GM23338 (cell line): ENCODE measurements around the gene SAMD11. TPM values are rescaled to one million over a fixed set of nuclear protein-coding genes. Genes with fewer than 3 reads are reported as not detected.

Experiments used
- CREB1 ChIP-seq: fragments of 250-450 bp; sonication (Bioruptor Pico); IDR thresholded peaks from 2 replicates; pipeline ENCODE4 v1.5.0; 2020; ENCODE audit warnings: low read depth, mild to moderate bottlenecking, moderate library complexity
- ETS1 ChIP-seq: IDR thresholded peaks from 2 replicates; pipeline ENCODE4 v1.6.1; 2016; ENCODE audit warnings: antibody characterized with exemption
- NANOG ChIP-seq: IDR thresholded peaks from 2 replicates; pipeline ENCODE4 v1.6.1; 2016; ENCODE audit warnings: antibody characterized with exemption, borderline replicate concordance
- POLR2AphosphoS5 ChIP-seq: IDR thresholded peaks from 2 replicates; pipeline ENCODE4 v1.6.1; 2016; ENCODE audit warnings: antibody characterized with exemption, low read depth
- ZNF331 ChIP-seq: fragments of 250-450 bp; sonication (Bioruptor Pico); IDR thresholded peaks from 2 replicates; pipeline ENCODE4 v1.5.0; 2020; ENCODE audit warnings: low read depth, mild to moderate bottlenecking, moderate library complexity
- polyA plus RNA-seq: library from polyadenylated mRNA; unstranded; fragments of >200 nt; fragmentation: Nextera tagmentation; extraction: Ambion mirVana; gene quantifications from 2 replicates; pipeline ENCODE4 v1.2.1, GENCODE V29; 2016
- total RNA-seq: library from RNA; depleted of rRNA; stranded (reverse); fragments of >200 nt; shearing (Covaris generic); gene quantifications from 2 replicates; pipeline ENCODE4 v1.2.3, GENCODE V29; 2014
- TF ChIP-seq, protein P1 (sequence below): fragments of 250-450 bp; sonication (Bioruptor Pico); IDR thresholded peaks from 2 replicates; pipeline ENCODE4 v1.5.0; 2020; ENCODE audit warnings: mild to moderate bottlenecking, moderate library complexity
- TF ChIP-seq, protein P2 (sequence below): IDR thresholded peaks from one replicate; pipeline ENCODE4 v1.6.1; 2018; ENCODE audit warnings: antibody characterized with exemption; ENCODE audit not compliant: unreplicated experiment

Gene SAMD11
- total and polyA plus RNA-seq, 2 experiments from 2014 or later: 0.14 to 0.40 TPM

DNA sequence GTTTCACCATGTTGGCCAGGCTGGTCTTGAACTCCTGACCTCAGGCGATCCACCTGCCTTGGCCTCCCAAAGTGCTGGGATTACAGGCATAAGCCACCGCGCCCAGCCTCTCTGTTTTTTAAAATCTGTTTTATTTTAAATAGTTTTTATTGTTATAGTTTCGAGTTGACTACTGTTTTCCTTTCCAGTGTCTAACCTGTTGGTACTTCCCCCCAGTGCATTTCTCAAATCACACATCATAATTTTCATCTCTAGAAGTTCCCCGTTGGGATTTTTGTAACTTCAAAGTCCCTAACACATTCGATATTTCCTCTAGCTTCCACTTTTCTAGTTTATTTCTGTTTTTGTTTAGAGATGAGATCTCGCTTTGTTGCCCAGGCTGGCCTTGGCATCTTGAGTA is 68.6 kb downstream of the SAMD11 start (continued):
- TF ChIP-seq, protein P1, sequence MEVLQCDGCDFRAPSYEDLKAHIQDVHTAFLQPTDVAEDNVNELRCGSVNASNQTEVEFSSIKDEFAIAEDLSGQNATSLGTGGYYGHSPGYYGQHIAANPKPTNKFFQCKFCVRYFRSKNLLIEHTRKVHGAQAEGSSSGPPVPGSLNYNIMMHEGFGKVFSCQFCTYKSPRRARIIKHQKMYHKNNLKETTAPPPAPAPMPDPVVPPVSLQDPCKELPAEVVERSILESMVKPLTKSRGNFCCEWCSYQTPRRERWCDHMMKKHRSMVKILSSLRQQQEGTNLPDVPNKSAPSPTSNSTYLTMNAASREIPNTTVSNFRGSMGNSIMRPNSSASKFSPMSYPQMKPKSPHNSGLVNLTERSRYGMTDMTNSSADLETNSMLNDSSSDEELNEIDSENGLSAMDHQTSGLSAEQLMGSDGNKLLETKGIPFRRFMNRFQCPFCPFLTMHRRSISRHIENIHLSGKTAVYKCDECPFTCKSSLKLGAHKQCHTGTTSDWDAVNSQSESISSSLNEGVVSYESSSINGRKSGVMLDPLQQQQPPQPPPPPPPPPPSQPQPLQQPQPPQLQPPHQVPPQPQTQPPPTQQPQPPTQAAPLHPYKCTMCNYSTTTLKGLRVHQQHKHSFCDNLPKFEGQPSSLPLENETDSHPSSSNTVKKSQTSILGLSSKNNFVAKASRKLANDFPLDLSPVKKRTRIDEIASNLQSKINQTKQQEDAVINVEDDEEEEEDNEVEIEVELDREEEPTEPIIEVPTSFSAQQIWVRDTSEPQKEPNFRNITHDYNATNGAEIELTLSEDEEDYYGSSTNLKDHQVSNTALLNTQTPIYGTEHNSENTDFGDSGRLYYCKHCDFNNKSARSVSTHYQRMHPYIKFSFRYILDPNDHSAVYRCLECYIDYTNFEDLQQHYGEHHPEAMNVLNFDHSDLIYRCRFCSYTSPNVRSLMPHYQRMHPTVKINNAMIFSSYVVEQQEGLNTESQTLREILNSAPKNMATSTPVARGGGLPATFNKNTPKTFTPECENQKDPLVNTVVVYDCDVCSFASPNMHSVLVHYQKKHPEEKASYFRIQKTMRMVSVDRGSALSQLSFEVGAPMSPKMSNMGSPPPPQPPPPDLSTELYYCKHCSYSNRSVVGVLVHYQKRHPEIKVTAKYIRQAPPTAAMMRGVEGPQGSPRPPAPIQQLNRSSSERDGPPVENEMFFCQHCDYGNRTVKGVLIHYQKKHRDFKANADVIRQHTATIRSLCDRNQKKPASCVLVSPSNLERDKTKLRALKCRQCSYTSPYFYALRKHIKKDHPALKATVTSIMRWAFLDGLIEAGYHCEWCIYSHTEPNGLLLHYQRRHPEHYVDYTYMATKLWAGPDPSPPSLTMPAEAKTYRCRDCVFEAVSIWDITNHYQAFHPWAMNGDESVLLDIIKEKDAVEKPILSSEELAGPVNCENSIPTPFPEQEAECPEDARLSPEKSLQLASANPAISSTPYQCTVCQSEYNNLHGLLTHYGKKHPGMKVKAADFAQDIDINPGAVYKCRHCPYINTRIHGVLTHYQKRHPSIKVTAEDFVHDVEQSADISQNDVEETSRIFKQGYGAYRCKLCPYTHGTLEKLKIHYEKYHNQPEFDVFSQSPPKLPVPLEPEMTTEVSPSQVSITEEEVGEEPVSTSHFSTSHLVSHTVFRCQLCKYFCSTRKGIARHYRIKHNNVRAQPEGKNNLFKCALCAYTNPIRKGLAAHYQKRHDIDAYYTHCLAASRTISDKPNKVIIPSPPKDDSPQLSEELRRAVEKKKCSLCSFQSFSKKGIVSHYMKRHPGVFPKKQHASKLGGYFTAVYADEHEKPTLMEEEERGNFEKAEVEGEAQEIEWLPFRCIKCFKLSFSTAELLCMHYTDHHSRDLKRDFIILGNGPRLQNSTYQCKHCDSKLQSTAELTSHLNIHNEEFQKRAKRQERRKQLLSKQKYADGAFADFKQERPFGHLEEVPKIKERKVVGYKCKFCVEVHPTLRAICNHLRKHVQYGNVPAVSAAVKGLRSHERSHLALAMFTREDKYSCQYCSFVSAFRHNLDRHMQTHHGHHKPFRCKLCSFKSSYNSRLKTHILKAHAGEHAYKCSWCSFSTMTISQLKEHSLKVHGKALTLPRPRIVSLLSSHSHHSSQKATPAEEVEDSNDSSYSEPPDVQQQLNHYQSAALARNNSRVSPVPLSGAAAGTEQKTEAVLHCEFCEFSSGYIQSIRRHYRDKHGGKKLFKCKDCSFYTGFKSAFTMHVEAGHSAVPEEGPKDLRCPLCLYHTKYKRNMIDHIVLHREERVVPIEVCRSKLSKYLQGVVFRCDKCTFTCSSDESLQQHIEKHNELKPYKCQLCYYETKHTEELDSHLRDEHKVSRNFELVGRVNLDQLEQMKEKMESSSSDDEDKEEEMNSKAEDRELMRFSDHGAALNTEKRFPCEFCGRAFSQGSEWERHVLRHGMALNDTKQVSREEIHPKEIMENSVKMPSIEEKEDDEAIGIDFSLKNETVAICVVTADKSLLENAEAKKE (CRISPR knock-in tag): no peak
- no peak for TF ChIP-seq CREB1 (CRISPR knock-in tag)
- no peak for TF ChIP-seq POLR2AphosphoS5
- no peak for TF ChIP-seq ZNF331 (CRISPR knock-in tag)
- TF ChIP-seq NANOG: no peak
- no peak for TF ChIP-seq ETS1
- TF ChIP-seq, protein P2, sequence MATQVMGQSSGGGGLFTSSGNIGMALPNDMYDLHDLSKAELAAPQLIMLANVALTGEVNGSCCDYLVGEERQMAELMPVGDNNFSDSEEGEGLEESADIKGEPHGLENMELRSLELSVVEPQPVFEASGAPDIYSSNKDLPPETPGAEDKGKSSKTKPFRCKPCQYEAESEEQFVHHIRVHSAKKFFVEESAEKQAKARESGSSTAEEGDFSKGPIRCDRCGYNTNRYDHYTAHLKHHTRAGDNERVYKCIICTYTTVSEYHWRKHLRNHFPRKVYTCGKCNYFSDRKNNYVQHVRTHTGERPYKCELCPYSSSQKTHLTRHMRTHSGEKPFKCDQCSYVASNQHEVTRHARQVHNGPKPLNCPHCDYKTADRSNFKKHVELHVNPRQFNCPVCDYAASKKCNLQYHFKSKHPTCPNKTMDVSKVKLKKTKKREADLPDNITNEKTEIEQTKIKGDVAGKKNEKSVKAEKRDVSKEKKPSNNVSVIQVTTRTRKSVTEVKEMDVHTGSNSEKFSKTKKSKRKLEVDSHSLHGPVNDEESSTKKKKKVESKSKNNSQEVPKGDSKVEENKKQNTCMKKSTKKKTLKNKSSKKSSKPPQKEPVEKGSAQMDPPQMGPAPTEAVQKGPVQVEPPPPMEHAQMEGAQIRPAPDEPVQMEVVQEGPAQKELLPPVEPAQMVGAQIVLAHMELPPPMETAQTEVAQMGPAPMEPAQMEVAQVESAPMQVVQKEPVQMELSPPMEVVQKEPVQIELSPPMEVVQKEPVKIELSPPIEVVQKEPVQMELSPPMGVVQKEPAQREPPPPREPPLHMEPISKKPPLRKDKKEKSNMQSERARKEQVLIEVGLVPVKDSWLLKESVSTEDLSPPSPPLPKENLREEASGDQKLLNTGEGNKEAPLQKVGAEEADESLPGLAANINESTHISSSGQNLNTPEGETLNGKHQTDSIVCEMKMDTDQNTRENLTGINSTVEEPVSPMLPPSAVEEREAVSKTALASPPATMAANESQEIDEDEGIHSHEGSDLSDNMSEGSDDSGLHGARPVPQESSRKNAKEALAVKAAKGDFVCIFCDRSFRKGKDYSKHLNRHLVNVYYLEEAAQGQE: no peak
